B cell (primary cell): ENCODE results near the gene KPNA3.

Experiments
- EZH2 ChIP-seq: IDR thresholded peaks from 2 replicates; pipeline ENCODE4 v1.6.1; 2012; ENCODE audit warnings: borderline replicate concordance, low read depth, mild to moderate bottlenecking, moderate library complexity, low read length; ENCODE audit not compliant: insufficient read depth, poor library complexity, severe bottlenecking
- TF ChIP-seq, protein P1 (sequence below): fragments of 200-600 bp; IDR thresholded peaks from one replicate; pipeline ENCODE4 v1.8.0; 2022; ENCODE audit warnings: antibody characterized with exemption, mild to moderate bottlenecking

- TF ChIP-seq, protein P1, sequence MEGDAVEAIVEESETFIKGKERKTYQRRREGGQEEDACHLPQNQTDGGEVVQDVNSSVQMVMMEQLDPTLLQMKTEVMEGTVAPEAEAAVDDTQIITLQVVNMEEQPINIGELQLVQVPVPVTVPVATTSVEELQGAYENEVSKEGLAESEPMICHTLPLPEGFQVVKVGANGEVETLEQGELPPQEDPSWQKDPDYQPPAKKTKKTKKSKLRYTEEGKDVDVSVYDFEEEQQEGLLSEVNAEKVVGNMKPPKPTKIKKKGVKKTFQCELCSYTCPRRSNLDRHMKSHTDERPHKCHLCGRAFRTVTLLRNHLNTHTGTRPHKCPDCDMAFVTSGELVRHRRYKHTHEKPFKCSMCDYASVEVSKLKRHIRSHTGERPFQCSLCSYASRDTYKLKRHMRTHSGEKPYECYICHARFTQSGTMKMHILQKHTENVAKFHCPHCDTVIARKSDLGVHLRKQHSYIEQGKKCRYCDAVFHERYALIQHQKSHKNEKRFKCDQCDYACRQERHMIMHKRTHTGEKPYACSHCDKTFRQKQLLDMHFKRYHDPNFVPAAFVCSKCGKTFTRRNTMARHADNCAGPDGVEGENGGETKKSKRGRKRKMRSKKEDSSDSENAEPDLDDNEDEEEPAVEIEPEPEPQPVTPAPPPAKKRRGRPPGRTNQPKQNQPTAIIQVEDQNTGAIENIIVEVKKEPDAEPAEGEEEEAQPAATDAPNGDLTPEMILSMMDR = no peak
- no peak for TF ChIP-seq EZH2
Measured at GRCh38 chr13:49840675-49841074, 48.2 kb upstream of the KPNA3 start.
